ENCODE measurements around the gene TLR1. TPM values are rescaled to one million over a fixed set of nuclear protein-coding genes. Genes with fewer than 3 reads are reported as not detected.

The TLR1 gene
- total RNA-seq, 1 experiment from 2014 or later: 0.28 TPM

DNA sequence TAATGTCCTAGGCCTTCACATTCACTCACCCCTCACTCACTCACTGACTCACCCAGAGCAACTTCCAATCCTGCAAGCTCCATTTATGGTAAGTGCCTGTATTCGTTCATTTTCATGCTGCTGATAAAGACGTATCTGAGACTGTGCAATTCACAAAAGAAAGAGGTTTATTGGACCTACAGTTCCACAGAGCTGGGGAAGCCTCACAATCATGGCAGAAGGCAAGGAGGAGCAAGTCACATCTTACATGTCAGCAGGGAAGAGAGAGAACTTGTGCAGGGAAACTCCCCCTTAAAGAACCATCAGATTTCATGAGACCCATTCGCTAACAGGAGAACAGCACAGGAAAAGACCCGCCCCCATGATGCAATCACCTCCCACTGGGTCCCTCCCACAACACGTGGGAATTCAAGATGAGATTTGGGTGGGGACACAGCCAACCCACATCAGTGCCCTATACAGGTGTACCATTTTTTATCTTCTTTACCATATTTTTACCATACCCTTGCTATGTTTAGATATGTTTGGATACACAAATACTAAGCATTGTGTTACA lies 18.2 kb upstream of the TLR1 start:
- Mint-ChIP-seq H3K9me3 (peaks cover 32% of the 10 kb centered on the region), H3K36me3 (peaks cover 7% of the 10 kb centered on the region), H3K4me1 (no peaks in the 10 kb centered on the region), H3K27me3 (ENCODE audit: low read depth) (peaks cover 2% of the 10 kb centered on the region; the same call in 1 of the 2 replicates), H3K4me3 (no peak overlapping the region), H3K27ac (no peak overlapping the region)
- no peak for DNase-seq (ENCODE audit: low spot score)
- ATAC-seq: no peak
- POLR2A ChIA-PET: no interaction called here
- CTCF ChIA-PET: interaction anchor here (0.6 kb wide), 1 partner anchor 61 kb away, joined by 3 read pairs; no protein-coding TSS in a partner anchor
- TF ChIP-seq NR1H2 (CRISPR knock-in tag; IDR thresholded peaks at IDR 0.05) (no peak), FOXJ3 (CRISPR knock-in tag; IDR thresholded peaks at IDR 0.05; ENCODE audit: borderline replicate concordance) (no peak), GRHL2 (CRISPR knock-in tag; IDR thresholded peaks at IDR 0.05; ENCODE audit: insufficient replicate concordance, severe bottlenecking) (no peak), MLX (CRISPR knock-in tag; IDR thresholded peaks at IDR 0.05) (no peak), ZNF416 (CRISPR knock-in tag; IDR thresholded peaks at IDR 0.05) (no peak), ESRRA (CRISPR knock-in tag; IDR thresholded peaks at IDR 0.05; ENCODE audit: borderline replicate concordance) (no peak), CREM (CRISPR knock-in tag; IDR thresholded peaks at IDR 0.05) (no peak), FOXP4 (CRISPR knock-in tag; IDR thresholded peaks at IDR 0.05) (no peak), NFE2L1 (CRISPR knock-in tag; IDR thresholded peaks at IDR 0.05) (no peak)
- TF ChIP-seq, protein P1, sequence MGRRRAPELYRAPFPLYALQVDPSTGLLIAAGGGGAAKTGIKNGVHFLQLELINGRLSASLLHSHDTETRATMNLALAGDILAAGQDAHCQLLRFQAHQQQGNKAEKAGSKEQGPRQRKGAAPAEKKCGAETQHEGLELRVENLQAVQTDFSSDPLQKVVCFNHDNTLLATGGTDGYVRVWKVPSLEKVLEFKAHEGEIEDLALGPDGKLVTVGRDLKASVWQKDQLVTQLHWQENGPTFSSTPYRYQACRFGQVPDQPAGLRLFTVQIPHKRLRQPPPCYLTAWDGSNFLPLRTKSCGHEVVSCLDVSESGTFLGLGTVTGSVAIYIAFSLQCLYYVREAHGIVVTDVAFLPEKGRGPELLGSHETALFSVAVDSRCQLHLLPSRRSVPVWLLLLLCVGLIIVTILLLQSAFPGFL (CRISPR knock-in tag; IDR thresholded peaks at IDR 0.05; ENCODE audit: borderline replicate concordance): no peak
- TF ChIP-seq, protein P2, sequence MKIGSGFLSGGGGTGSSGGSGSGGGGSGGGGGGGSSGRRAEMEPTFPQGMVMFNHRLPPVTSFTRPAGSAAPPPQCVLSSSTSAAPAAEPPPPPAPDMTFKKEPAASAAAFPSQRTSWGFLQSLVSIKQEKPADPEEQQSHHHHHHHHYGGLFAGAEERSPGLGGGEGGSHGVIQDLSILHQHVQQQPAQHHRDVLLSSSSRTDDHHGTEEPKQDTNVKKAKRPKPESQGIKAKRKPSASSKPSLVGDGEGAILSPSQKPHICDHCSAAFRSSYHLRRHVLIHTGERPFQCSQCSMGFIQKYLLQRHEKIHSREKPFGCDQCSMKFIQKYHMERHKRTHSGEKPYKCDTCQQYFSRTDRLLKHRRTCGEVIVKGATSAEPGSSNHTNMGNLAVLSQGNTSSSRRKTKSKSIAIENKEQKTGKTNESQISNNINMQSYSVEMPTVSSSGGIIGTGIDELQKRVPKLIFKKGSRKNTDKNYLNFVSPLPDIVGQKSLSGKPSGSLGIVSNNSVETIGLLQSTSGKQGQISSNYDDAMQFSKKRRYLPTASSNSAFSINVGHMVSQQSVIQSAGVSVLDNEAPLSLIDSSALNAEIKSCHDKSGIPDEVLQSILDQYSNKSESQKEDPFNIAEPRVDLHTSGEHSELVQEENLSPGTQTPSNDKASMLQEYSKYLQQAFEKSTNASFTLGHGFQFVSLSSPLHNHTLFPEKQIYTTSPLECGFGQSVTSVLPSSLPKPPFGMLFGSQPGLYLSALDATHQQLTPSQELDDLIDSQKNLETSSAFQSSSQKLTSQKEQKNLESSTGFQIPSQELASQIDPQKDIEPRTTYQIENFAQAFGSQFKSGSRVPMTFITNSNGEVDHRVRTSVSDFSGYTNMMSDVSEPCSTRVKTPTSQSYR (CRISPR knock-in tag; IDR thresholded peaks at IDR 0.05): no peak

DNA sequence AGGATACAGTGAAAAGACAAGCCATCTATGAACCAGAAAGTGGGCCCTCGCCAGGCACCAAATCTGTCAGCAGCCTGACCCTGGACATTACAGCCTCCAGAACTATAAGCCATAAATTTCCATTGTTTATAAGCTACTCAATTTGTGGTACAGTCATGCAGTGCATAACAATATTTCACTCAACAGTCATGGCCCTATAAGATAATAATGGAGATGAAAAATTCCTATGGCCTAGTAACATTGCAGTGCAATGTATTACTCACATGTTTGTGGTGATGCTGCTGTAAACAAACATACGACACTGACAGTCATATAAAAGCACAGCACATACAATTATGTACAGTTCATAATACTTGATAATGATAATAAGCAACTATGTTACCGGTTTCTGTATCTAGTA lies 17.1 kb upstream of the TLR1 start:
- TF ChIP-seq, protein P3, sequence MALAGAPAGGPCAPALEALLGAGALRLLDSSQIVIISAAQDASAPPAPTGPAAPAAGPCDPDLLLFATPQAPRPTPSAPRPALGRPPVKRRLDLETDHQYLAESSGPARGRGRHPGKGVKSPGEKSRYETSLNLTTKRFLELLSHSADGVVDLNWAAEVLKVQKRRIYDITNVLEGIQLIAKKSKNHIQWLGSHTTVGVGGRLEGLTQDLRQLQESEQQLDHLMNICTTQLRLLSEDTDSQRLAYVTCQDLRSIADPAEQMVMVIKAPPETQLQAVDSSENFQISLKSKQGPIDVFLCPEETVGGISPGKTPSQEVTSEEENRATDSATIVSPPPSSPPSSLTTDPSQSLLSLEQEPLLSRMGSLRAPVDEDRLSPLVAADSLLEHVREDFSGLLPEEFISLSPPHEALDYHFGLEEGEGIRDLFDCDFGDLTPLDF (CRISPR knock-in tag; IDR thresholded peaks at IDR 0.05): no peak
- TF ChIP-seq, protein P2 (CRISPR knock-in tag; IDR thresholded peaks at IDR 0.05): no peak
- TF ChIP-seq ZNF423 (CRISPR knock-in tag; IDR thresholded peaks at IDR 0.05) (no peak), MLX (CRISPR knock-in tag; IDR thresholded peaks at IDR 0.05) (no peak), SMAD3 (CRISPR knock-in tag; IDR thresholded peaks at IDR 0.05; ENCODE audit: borderline replicate concordance) (no peak), CREM (CRISPR knock-in tag; IDR thresholded peaks at IDR 0.05) (no peak), ZMAT4 (CRISPR knock-in tag; IDR thresholded peaks at IDR 0.05) (no peak), ZNF121 (CRISPR knock-in tag; IDR thresholded peaks at IDR 0.05) (no peak)
- TF ChIP-seq, protein P4, sequence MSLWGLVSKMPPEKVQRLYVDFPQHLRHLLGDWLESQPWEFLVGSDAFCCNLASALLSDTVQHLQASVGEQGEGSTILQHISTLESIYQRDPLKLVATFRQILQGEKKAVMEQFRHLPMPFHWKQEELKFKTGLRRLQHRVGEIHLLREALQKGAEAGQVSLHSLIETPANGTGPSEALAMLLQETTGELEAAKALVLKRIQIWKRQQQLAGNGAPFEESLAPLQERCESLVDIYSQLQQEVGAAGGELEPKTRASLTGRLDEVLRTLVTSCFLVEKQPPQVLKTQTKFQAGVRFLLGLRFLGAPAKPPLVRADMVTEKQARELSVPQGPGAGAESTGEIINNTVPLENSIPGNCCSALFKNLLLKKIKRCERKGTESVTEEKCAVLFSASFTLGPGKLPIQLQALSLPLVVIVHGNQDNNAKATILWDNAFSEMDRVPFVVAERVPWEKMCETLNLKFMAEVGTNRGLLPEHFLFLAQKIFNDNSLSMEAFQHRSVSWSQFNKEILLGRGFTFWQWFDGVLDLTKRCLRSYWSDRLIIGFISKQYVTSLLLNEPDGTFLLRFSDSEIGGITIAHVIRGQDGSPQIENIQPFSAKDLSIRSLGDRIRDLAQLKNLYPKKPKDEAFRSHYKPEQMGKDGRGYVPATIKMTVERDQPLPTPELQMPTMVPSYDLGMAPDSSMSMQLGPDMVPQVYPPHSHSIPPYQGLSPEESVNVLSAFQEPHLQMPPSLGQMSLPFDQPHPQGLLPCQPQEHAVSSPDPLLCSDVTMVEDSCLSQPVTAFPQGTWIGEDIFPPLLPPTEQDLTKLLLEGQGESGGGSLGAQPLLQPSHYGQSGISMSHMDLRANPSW (CRISPR knock-in tag; conservative IDR thresholded peaks at IDR 0.05; ENCODE audit: low read depth): no peak
- peaks cover 2% of the 10 kb centered on the region; the same call in 1 of the 2 replicates for H3K27me3 Mint-ChIP-seq (ENCODE audit: low read depth)
- H3K4me3 Mint-ChIP-seq: no peak overlapping the region
- H3K9me3 Mint-ChIP-seq: peaks cover 32% of the 10 kb centered on the region
- H3K27ac Mint-ChIP-seq: no peak overlapping the region
- no peaks in the 10 kb centered on the region for H3K4me1 Mint-ChIP-seq
- ChIA-PET POLR2A (no interaction called here), CTCF (no interaction called here)
- DNase-seq (ENCODE audit: low spot score): no peak
- H3K36me3 Mint-ChIP-seq: peaks cover 7% of the 10 kb centered on the region
- ATAC-seq: no peak
